ENCODE measurements around the gene XYLT1.

The XYLT1 gene

DNA sequence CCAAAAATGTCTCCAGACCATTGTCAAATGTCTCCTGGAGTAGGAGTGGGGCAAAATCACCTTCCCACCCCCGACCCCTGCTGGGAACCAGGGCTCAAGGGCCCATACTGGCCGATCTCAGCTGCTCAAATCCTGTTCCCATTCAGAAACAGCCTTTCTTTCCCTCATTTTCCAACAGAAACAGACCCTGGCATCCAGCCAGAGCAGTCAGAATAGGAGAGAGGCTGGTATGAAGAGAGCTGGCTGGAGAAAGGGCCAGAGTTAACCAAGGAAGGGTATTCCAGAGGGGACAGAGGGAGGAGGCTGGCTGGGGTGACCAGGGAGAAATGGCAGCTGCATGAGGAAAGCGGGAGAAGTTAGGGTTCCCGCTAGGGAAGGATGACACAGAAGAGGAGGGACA lies 199.1 kb downstream of the XYLT1 start:
- no peak for DNase-seq (ENCODE audit: low read depth)
- H3K4me3 ChIP-seq (ENCODE audit: low read depth, low read length): no peak overlapping the region
- TF ChIP-seq, protein P1, sequence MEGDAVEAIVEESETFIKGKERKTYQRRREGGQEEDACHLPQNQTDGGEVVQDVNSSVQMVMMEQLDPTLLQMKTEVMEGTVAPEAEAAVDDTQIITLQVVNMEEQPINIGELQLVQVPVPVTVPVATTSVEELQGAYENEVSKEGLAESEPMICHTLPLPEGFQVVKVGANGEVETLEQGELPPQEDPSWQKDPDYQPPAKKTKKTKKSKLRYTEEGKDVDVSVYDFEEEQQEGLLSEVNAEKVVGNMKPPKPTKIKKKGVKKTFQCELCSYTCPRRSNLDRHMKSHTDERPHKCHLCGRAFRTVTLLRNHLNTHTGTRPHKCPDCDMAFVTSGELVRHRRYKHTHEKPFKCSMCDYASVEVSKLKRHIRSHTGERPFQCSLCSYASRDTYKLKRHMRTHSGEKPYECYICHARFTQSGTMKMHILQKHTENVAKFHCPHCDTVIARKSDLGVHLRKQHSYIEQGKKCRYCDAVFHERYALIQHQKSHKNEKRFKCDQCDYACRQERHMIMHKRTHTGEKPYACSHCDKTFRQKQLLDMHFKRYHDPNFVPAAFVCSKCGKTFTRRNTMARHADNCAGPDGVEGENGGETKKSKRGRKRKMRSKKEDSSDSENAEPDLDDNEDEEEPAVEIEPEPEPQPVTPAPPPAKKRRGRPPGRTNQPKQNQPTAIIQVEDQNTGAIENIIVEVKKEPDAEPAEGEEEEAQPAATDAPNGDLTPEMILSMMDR (IDR thresholded peaks at IDR 0.05; ENCODE audit: insufficient read depth, low read depth, low read length, missing control alignments): no peak

- TF ChIP-seq, protein P1 (IDR thresholded peaks at IDR 0.05; ENCODE audit: insufficient read depth, low read depth, low read length, missing control alignments): no peak
- DNase-seq (ENCODE audit: low read depth): no peak
- H3K4me3 ChIP-seq (ENCODE audit: low read depth, low read length): no peak overlapping the region
Measured at GRCh38 chr16:17270683-17271109, 200.1 kb downstream of the XYLT1 start.

DNA sequence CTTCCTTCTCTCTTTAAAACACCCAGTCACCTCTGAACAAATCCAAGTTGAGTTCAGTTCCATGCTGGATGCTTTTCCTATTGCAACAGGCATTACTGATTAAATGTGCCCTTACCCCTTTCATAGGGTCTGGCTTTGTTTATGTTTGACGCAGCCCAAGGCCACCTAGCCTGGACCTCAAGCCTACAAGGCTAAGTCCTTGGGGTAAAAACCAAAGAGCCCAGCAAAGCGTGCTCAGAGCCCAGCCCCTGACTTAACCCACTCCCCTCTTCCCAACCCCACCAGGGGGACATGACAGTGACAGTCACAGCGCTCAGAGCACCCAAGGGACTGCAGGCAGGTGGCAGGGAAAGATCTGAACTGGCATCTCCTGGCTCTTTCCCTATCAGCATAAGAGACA lies 200.6 kb downstream of the XYLT1 start:
- DNase-seq (ENCODE audit: low read depth): no peak
- TF ChIP-seq, protein P1 (IDR thresholded peaks at IDR 0.05; ENCODE audit: insufficient read depth, low read depth, low read length, missing control alignments): no peak
- H3K4me3 ChIP-seq (ENCODE audit: low read depth, low read length): no peak overlapping the region

GRCh38 chr16:17269439-17269838 lies 201.3 kb downstream of the XYLT1 start:
- no peak overlapping the region for H3K4me3 ChIP-seq (ENCODE audit: low read depth, low read length)
- TF ChIP-seq, protein P1 (IDR thresholded peaks at IDR 0.05; ENCODE audit: insufficient read depth, low read depth, low read length, missing control alignments): no peak
- no peak for DNase-seq (ENCODE audit: low read depth)

DNA sequence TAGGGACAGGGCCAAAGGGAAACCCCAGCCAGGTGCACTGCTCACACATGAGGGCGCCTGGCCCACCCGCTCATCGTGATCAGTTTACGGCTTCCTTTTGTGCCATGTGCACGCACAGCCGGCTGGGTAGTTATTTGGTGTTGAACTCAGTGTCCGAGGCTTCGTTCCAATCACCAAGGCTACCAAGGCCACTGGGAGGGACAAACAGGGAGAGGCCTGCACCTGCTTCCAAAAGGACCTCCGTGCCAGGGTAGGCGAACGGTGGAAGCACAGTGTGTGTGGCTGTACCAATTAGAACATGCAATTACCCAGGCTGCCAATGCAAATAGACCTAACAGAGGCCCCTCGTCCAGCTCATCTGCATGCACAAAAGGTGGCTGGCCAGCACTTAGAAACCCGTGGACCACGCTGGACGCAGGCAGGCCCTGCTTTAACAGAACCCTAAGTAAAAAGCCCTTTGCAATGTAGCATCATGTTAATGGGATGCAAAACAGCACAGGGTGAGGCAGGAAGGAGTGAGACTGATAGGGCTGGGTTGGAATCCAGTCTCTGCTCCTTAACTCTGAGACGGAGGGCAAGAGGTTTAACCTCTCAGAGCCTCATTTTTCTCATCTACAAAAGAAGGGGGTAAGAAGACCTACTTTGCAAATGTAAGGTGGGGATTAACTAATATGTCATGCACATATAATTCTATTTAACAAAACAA lies 204.0 kb downstream of the XYLT1 start:
- DNase-seq (ENCODE audit: low read depth): no peak
- TF ChIP-seq, protein P1 (IDR thresholded peaks at IDR 0.05; ENCODE audit: insufficient read depth, low read depth, low read length, missing control alignments): no peak

DNA sequence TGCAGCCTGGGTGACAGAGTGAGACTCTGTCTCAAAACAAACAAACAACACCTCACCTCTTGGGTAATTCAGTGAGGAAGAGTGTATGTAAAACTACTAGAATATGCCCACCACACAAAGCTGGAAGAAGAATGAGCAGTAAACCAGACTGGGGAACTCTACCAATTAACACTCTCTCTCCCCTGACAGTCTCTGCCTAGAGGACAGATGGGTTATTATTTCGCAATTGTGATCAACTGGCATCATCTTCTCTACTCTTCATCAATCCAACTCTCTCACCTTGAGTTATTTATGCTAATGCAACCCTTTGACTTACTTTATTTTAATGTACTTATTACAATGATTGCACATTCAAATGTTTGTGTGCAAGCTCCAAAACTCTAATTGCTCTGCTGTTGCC lies 205.6 kb downstream of the XYLT1 start:
- no peak overlapping the region for H3K4me3 ChIP-seq (ENCODE audit: low read depth, low read length)
- no peak for DNase-seq (ENCODE audit: low read depth)
- TF ChIP-seq, protein P1 (IDR thresholded peaks at IDR 0.05; ENCODE audit: insufficient read depth, low read depth, low read length, missing control alignments): no peak

More for the DNA sequence above, 204.0 kb downstream of the XYLT1 start:
- H3K4me3 ChIP-seq (ENCODE audit: low read depth, low read length): no peak overlapping the region

Measured in GM12865 (cell line).